NCI-H345 treated with DMSO at 0.1 percent for 48 hours (cell line): ENCODE results near the gene EPHB1.

Experiments used
- DNase-seq: peaks from one replicate; lab custom pipeline; 2025; ENCODE audit not compliant: unreplicated experiment; lab: John Stamatoyannopoulos, UW

EPHB1 gene

DNA sequence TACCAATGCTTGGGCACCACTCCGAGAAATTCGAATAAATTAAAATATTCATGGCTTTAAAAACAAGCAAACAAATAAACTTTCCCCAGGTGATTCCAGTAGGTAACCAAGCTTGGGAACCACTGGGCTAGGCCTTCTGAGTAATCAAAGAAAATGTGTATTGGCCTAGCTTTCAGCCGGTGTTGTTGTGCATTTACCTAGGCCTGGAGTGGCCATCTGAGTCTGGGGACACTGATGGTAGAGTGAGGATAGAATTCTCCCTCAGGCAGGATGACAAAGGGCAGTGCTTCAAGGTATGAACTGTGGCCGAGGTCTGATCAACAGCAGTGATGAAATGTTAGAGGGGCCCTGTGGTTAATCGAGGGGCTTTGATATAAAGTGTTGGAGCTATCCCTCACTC is 440.5 kb downstream of the EPHB1 start:
- no peak for DNase-seq

DNA sequence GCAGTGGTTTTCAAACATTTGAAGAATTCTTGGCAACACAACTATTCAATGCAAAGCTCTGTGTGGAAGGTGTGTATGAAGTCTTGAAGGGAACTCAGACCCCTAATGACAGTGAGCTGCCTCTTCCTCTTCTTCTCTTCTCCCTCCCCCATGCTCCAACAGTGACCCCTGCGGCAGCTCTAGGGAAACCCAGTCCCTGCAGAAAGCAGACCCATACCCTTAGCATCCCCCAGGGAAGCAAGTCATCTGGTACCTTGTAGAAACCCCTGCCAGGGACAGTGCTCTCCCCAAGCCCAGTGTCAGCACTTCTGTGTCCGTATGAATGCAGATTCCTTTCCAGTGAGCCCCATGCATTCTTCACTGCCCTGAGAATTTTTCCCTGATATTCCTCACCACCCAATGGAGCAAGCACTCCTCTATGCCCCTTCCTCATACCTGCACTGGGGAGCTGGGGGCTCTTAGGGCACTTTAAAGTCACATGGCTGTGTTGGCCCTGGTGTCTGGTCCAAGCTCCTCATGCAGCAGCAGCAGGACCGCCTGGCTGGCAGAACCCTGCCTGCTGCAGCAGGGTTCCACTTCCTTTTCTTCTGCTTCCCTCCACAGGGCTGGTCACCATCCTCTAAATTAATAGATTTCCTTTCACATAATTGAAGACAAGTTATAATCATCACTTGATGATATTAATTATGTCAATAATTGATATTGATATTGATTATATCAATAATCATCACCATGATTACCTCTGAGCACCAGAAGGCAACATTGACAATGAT is 442.5 kb downstream of the EPHB1 start:
- no peak for DNase-seq

DNA sequence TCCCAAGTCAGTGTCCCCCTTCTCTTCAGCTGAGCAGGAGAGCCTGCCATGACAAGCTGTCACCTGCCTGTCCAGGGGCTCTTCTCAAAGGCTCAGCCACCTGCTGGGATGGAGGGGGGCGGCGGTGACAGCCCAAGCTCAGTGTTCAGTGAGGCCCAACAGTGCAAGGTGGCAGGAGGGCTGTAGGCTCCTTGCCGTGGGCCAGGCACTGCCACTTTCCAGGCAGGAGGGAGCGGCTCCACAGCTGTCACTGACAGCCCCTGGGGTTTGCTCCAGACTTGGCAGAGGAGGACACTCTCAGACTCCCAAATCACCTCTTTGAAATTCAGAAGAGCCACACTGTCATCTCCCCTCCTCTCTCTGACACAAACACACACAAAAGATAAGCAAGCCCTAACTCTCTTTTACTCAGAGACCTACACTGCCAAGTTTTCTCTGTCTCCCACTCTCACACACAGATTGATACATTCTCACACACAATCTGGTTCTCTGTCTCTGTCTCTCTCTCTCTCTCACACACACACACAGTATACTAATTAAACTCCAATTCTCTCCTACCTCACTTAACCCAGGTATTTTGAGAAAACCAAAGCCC is 443.3 kb downstream of the EPHB1 start:
- peak; percentile 46 for DNase-seq

DNA sequence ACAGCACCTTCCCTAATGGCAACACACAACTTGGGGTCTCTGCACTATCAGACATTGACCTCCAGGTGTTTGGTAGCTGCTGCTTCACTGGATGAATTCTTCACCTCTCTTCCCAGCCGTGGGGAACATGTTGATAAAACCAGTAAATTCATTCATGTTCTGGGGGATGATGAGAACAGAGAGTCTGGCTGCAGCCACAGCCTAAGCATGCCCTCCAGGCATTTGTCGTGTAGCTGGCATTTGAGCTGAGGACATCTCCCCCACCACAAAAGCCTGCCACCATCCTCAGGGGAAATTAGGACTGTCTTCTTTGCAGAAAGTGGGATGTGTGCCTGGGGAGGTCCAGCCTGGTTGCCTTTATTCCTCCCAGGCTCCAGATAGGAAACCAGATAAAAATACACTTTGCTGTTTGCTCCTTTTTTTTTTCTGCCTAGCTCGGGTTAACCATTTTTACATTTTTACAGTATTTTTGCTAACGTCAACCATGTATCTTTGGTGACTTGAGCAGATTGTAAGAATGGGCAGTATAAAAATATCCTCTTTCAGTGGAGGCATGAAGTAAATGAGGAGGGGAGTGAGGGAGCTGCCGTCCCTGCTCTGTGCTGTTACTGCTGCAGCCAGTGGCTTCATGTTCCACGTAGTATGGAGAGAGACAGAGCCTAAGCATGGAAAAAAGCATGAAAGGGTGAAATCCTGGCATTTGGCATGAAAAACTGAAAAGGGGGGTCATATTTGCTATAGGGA is 444.0 kb downstream of the EPHB1 start:
- DNase-seq, result no peak

DNA sequence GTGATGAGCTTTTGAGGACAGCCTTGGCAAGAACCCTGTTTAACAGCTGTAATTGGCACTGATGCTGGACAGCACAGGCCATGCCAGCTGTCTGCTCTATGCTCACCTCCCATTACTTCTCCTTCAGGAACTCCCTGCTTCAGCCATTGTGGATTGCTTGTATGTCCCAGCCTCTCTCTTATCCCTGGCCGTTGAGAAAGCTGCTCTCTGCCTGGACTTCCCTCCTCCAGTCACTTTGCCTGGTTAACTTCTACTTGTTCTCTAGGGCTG is 444.5 kb downstream of the EPHB1 start:
- DNase-seq, result no peak

DNA sequence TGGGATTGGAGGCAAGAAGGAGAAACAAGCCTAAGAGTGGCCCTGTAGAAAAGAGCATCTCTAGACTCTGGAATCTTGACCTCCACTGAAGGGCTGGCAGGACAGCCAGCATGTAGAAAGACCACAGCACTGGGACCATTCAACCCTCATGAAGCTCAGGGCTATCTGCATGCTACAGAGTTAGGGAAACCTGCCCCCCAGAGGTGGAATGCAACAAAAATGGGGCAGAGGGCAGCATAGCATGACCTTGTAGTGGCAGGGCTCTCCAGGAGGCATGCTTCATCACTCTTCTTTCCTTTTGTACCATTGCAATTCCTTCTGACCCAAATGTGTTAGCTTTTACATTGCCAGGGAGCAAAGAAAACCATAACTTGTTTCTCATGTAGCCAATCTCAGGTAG is 445.4 kb downstream of the EPHB1 start:
- DNase-seq, result no peak

DNA sequence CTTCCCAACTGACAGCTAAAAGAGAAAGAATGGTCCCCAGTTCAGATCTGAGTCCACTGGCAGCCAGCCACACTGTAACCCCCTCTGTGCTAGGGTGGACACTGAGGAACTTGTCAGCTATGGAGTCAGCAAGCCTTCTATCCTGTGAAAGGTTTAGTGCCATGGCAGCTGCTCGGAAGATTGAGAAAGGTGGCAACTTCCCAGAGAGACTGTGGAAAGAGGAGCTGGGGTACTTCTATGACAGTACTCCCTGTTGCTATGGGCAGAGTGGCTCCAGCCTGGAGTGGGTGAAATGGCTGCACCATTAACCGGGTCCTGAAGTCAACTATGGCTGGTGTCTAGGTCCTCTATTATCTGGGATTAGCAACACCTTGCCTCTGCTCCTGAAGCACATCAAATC is 447.2 kb downstream of the EPHB1 start:
- no peak for DNase-seq

DNA sequence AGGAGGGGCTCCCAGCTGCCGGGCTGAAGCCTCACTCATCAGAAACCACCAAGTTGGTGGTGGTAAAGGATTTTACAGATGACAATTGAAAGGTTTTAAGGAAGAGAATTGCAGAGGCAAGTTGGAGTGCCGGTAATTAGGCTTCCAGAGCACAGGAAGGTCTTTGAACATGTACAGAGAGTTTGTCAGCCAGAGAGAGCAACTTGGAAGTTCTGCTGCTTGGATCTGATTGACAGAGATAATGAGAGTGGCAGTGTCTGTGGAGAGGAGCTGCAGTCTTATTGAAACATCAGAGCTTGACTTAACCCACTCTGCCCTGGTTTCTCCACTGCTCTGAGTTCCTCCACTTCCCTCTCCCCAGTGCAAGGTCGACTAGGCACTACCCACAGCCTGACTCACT is 448.6 kb downstream of the EPHB1 start:
- no peak for DNase-seq

DNA sequence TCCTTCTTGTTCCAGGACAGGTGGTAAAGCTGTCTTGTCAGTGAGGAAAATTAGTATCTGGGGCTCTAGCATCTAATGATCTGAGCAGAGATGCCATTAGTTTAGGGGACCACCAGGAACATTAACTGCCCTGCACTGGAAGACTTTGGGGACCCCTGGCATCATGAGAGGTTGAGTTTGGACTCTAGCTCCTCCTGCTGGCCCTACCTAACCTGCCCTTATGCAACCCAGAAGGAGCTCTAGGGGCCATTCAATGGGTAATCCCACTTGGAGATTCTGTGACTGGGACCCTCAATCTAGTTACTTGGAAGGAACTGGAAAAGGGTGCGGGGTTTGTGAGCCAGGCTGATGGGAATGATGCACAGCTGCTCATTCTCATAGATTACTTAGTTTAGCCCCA is 451.0 kb downstream of the EPHB1 start:
- DNase-seq, result no peak

DNA sequence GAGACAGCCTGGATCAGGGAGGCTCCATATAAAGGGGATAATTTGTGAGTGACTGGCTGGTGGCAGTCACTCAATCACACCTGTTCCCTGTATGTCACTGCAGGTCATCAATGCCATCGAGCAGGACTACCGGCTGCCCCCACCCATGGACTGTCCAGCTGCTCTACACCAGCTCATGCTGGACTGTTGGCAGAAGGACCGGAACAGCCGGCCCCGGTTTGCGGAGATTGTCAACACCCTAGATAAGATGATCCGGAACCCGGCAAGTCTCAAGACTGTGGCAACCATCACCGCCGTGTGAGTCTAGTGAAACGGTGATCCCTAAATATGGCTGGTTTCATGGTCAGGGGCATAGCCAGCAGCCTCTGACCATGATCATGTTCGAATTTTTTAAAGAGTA is 453.2 kb downstream of the EPHB1 start:
- DNase-seq, result no peak

DNA sequence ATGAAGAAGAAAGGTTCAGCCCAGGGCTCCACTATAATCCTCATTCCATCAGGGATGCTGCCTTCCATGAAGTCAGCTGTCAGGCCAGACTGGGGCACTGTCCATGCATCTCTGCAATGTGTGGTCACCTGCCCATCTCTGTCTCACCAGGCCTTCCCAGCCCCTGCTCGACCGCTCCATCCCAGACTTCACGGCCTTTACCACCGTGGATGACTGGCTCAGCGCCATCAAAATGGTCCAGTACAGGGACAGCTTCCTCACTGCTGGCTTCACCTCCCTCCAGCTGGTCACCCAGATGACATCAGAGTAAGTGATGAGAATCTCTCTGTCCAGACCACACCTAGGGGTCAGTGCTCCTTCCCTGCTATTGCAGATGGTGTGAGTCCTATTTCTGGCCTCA is 454.1 kb downstream of the EPHB1 start:
- no peak for DNase-seq

DNA sequence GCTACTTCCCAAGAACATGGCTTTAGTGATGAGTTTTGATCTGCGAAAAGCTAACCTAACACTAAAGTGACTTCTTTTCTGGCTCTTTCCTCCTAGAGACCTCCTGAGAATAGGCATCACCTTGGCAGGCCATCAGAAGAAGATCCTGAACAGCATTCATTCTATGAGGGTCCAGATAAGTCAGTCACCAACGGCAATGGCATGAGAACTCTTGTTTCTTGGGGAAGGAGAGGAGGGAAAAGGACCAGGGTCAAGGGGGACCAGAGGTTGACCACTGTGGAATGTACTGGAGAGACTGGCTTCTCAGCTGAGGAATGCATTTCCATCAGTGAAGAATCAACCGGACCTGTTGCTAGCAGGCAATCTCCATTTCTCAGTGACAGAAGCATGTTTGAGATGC is 463.9 kb downstream of the EPHB1 start:
- DNase-seq, result no peak

DNA sequence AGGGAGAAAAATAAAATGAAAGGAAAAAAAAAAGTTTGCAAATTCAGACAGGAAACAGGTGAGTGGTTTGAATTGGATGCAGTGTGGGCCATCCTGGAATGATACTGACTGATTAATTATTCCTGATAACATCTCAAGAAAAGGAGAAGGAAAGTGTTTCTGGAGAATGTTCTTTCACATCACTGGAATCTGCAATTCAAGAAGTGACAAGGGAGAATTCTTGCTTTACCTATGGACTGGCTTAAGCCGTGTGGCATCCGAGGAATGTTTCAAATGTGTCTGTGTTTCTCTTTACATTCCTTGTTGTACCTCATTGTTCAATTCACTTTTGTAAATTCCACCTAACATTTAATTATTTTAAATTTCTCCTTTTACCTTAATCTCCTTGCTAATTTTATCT is 465.0 kb downstream of the EPHB1 start:
- DNase-seq, result no peak

DNA sequence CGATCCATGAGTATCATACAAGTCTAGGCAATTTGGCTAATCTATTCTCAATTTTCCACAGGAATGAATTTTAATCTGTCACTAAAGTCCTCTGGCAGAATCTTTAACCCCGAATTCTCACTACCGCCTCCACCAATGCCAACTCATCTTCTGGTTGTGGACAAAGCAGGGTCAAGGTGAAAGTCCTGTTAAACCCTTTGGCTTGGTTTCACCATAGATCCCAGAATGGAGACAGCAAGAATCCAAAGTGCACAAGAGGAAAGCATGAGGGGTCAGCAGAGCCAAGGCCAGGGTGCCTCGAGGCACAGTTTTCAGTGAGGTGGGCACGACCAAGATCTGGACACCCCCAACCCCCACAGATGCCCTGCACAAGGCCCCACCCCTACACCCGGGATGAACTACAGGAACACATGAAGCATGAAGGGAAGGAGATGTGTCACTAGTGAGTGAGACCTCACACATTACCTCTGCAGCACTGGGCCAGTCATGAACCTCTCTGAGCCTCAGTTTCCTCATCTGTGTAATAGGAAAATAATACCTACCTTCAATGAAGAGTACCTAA is 466.2 kb downstream of the EPHB1 start:
- DNase-seq, result no peak

DNA sequence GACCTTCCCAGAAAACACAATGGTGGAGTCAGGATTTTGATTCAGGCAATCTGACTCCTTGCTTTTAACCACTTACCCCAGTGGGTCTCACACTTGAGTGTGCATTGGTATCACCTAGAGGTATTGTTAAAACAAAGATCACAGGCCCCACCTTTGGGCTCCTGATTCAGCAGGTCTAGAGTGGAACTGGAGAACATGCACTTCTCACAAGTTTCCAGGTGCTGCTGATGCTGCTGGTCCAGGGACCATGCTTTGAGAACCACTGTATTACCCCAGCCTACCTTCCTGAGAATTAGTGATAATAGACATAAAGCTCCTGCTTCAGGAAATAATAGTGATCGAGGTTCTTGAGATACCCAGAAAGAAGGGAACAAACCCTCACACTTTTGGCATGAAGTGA is 466.9 kb downstream of the EPHB1 start:
- no peak for DNase-seq

DNA sequence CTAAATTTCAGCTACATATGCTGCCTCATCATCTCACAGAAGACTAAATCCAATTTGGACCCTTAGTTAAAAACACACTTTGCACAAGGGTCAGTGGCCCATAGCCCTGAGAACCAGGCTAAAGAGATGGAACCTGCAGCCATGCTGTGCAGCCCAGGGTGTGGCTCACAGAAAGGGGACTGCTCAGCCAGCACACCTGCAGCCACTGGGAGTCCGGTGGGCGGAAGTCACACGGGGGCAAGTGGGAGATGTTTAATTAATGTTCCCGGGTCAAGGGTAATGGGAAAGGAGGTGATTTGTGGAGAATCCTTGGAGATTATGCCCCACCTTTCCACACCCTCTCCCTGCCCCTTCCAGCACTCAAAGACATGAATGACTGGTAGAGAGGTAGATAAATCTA is 467.4 kb downstream of the EPHB1 start:
- no peak for DNase-seq

DNA sequence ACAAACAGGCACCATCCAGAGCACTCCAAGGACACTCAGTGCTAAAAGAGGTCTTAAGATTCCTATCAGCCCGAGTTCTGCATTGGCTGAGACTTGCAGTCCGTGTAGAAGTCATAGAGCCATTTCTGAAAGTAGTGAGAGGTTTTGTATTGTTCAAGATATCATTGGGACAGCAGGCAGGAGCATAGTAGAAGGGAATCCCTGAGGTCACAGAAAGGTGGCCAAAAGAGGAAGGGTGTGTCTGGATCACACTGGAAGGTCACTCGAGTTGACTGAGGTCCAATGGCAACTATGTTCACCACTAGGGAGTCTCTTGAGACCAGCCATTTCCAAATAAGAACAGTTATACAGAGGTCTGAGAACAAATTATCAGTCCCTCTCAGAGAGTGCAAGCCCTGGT is 468.3 kb downstream of the EPHB1 start:
- no peak for DNase-seq

DNA sequence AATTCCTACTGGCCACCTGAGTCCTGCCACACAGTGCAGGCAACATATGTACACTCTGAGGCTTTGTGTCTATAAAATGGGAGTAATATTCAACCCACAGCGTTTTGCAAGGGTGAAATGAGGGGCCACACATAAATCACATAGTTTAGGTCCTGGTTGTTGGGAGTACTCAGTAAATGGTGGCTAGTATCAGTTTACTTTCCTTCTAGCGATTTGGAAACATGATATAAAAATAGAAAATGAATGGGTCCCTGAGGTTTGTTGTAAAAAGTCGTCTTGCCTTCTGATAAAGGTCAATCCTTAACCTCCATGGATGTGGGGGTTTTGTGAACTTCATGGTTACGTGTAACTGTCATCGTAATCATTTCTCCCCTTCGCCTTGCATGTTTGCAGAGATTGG is 472.4 kb downstream of the EPHB1 start:
- DNase-seq, result no peak

DNA sequence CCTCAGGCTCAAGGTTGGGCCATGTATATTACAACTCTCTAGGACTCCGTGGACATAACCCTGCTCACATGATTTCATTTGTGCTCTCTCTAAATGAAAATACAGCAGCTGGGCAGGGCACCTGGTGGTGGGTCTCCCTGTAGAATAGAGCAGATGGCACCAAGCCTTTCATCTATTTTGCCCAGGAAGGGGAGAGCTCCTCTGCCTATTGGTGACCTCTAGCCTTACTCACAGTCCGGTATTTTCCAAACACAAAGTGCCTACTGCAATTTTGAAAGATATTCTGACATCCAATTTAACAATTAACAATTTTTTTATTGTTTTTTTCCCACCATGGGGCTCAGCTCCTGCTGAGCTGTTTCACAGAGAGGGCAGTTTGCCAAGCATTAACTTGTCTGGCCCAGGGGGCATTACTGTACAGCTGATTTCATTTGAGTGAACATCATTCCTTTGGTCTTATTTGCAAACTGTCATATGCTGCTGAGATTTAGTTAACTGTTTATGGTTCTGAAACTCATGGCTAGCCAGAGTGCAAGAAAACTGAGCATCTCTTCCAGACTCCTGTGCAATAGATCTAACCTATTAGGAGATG is 474.0 kb downstream of the EPHB1 start:
- DNase-seq, result peak; percentile 40

DNA sequence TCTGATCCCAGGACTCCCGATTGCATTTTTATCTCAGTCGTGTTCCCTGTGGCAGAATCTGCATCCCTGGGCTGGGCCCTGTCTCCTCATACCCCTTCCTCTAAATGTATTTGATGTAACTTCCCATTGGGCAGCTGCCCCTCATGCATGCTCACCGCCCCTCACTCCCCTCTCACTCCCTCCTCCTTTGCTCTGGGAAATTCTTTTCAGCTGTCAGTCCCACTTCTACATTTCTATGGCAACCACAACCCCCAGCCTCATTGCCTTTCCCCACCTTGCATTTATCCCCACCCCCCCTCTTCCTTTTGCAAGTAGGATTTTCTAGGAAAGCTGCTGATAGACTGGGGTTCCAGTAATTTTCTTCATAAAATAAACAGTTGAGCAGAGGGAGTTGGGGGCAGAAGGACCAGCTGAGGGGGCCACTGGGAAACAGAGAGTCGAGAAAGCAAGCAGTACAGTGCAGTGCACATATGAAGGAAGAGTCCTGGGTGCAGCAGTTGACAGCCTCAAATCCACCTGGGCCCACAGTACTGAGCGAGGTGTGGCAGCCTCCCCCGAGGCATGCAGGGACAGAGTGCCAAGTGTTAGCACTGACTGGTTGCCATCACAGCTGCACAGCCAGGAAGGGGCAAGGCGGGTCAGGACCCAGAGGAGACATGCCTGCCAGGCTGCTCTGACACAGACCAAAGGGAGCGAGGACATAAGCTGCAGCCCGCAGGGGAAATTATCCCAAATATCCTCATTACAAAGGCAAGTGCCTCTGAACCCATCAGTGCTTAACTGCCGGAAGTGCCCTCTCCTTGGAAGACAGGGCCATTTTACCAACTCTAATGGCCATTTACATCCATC is 476.3 kb downstream of the EPHB1 start:
- DNase-seq, result no peak
